HG03457 (cell line): Measurements from ENCODE around the gene IL20RB.
"Not testable (repeated sequence)": the region's sequence is repeated elsewhere in the genome, so short reads cannot be mapped to it uniquely, and the experiment has no call there.

Experiments
- ATAC-seq: cut with Tn5 transposase; IDR thresholded peaks from one replicate; pipeline ENCODE4 v1.9.1; 2021; ENCODE audit warnings: moderate number of reproducible peaks; ENCODE audit not compliant: unreplicated experiment

The IL20RB gene

GRCh38 chr3:136982520-136983138, 24.8 kb downstream of the IL20RB start:
- no peak for ATAC-seq

- no peak for ATAC-seq
Measured at GRCh38 chr3:136984837-136985236, 27.1 kb downstream of the IL20RB start.

GRCh38 chr3:136987398-136987980, 29.7 kb downstream of the IL20RB start:
- not testable (repeated sequence) for ATAC-seq

- no peak for ATAC-seq
Measured at GRCh38 chr3:136988651-136989050, 30.9 kb downstream of the IL20RB start.

GRCh38 chr3:136989781-136990524, 32.2 kb downstream of the IL20RB start:
- ATAC-seq, result no peak

GRCh38 chr3:136990826-136991225, 33.0 kb downstream of the IL20RB start:
- no peak for ATAC-seq

- no peak for ATAC-seq
Measured at GRCh38 chr3:136992115-136992514, 34.3 kb downstream of the IL20RB start.

- ATAC-seq, result no peak
Measured at GRCh38 chr3:136994772-136995516, 37.2 kb downstream of the IL20RB start.

- no peak for ATAC-seq
Measured at GRCh38 chr3:136995652-136996051, 37.9 kb downstream of the IL20RB start.

- ATAC-seq, result no peak
Measured at GRCh38 chr3:137000039-137000438, 42.3 kb downstream of the IL20RB start.

- not testable (repeated sequence) for ATAC-seq
Measured at GRCh38 chr3:137007376-137007775, 49.6 kb downstream of the IL20RB start.

GRCh38 chr3:137008131-137008530, 50.3 kb downstream of the IL20RB start:
- ATAC-seq, result no peak

- ATAC-seq, result no peak
Measured at GRCh38 chr3:137008976-137009375, 51.2 kb downstream of the IL20RB start.

GRCh38 chr3:137010137-137010536, 52.4 kb downstream of the IL20RB start:
- ATAC-seq, result no peak

- ATAC-seq, result no peak
Measured at GRCh38 chr3:137011153-137011552, 53.4 kb downstream of the IL20RB start.

GRCh38 chr3:137012097-137012501, 54.3 kb downstream of the IL20RB start:
- ATAC-seq, result no peak

- ATAC-seq, result no peak
Measured at GRCh38 chr3:137013951-137014688, 56.3 kb downstream of the IL20RB start.

GRCh38 chr3:137017316-137017715, 59.5 kb downstream of the IL20RB start:
- ATAC-seq, result not testable (repeated sequence)

- no peak for ATAC-seq
Measured at GRCh38 chr3:137020315-137020714, 62.5 kb downstream of the IL20RB start.

GRCh38 chr3:137020888-137021287, 63.1 kb downstream of the IL20RB start:
- no peak for ATAC-seq

GRCh38 chr3:137024348-137024747, 66.6 kb downstream of the IL20RB start:
- no peak for ATAC-seq
